Measurements from ENCODE around the gene YDJC.
"Not testable (repeated sequence)": the region's sequence is repeated elsewhere in the genome, so short reads cannot be mapped to it uniquely, and the experiment has no call there.

YDJC gene

GRCh38 chr22:21650823-21651520, 21.1 kb upstream of the YDJC start:
- no peak for DNase-seq

GRCh38 chr22:21650280-21650679, 20.5 kb upstream of the YDJC start:
- DNase-seq, result no peak

- peak; percentile 78 for DNase-seq
These were observed 17.1 kb upstream of the YDJC start for GRCh38 chr22:21646608-21647590.

GRCh38 chr22:21645513-21645912, 15.7 kb upstream of the YDJC start:
- DNase-seq, result not testable (repeated sequence)

- DNase-seq, result no peak
These were observed 13.9 kb upstream of the YDJC start for GRCh38 chr22:21643533-21644357.

- DNase-seq, result peak; percentile 69
These were observed 13.0 kb upstream of the YDJC start for GRCh38 chr22:21642584-21643448.

GRCh38 chr22:21641789-21642583, 12.2 kb upstream of the YDJC start, which contains the start of gene SDF2L1:
TSS of gene SDF2L1 (plus strand) at chr22:21642302. CDS start at chr22:21642337, 35 bp downstream.
- DNase-seq, result peak; percentile 99

- DNase-seq, result peak; percentile 68
These were observed 11.6 kb upstream of the YDJC start for GRCh38 chr22:21641417-21641788.

GRCh38 chr22:21640810-21641209, 11.0 kb upstream of the YDJC start:
- DNase-seq, result no peak

- no peak for DNase-seq
These were observed 9.5 kb upstream of the YDJC start for GRCh38 chr22:21639359-21639758.

GRCh38 chr22:21637450-21637849, 7.6 kb upstream of the YDJC start:
- DNase-seq, result not testable (repeated sequence)

- no peak for DNase-seq
These were observed 6.9 kb upstream of the YDJC start for GRCh38 chr22:21636629-21637218.

- no peak for DNase-seq
These were observed 6.1 kb upstream of the YDJC start for GRCh38 chr22:21635771-21636510.

GRCh38 chr22:21634844-21635243, 5.0 kb upstream of the YDJC start:
- DNase-seq, result no peak

- DNase-seq, result no peak
These were observed 4.3 kb upstream of the YDJC start for GRCh38 chr22:21634081-21634480.

- DNase-seq, result no peak
These were observed 3.7 kb upstream of the YDJC start for GRCh38 chr22:21633481-21633880.

- DNase-seq, result no peak
These were observed 3.1 kb upstream of the YDJC start for GRCh38 chr22:21632931-21633330.

- DNase-seq, result no peak
These were observed 2.5 kb upstream of the YDJC start, which contains the start of gene CCDC116 for GRCh38 chr22:21632237-21632895. TSS of gene CCDC116 (plus strand) at chr22:21632760. CDS start at chr22:21633182, 422 bp downstream.

GRCh38 chr22:21631025-21631424, 1.2 kb upstream of the YDJC start:
- DNase-seq, result no peak
